ENCODE results near the gene NHSL1.

DNA sequence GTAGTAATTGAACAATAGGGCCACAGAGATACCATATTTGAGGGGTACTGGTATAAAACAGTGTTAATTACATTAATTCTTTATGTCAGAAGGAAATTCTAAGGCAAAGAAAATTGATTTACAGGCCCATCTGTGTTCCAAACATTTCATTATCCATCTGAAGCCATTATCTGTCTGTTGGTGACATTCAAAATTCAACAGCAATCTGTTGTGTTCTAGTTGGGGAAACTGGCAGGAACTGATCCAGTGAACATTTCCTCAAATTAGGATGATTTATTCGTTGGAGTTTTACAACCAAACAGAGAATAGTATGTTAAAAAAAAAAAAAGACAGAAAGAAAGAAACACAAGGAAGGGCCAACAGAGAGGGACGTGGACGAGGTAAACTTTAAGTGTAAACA is 65.2 kb downstream of the NHSL1 start:
- no peak for TF ChIP-seq EGR1 (IDR thresholded peaks at IDR 0.05; ENCODE audit: borderline replicate concordance, low read depth, low read length)
- TF ChIP-seq, protein P1, sequence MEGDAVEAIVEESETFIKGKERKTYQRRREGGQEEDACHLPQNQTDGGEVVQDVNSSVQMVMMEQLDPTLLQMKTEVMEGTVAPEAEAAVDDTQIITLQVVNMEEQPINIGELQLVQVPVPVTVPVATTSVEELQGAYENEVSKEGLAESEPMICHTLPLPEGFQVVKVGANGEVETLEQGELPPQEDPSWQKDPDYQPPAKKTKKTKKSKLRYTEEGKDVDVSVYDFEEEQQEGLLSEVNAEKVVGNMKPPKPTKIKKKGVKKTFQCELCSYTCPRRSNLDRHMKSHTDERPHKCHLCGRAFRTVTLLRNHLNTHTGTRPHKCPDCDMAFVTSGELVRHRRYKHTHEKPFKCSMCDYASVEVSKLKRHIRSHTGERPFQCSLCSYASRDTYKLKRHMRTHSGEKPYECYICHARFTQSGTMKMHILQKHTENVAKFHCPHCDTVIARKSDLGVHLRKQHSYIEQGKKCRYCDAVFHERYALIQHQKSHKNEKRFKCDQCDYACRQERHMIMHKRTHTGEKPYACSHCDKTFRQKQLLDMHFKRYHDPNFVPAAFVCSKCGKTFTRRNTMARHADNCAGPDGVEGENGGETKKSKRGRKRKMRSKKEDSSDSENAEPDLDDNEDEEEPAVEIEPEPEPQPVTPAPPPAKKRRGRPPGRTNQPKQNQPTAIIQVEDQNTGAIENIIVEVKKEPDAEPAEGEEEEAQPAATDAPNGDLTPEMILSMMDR (IDR thresholded peaks at IDR 0.05; ENCODE audit: control extremely low read depth in 1 of 3, insufficient read depth in 1 of 3, low read depth in 1 of 3, low read length in 3 of 3) = no peak
